D721Med (cell line): ENCODE results near the gene CPT1B.

ENCODE experiments used
- DNase-seq: peaks from one replicate; pipeline ENCODE4 v3.0.0; 2011; ENCODE audit warnings: low spot score; ENCODE audit not compliant: insufficient read length
- FAIRE-seq: peaks from 2 replicates; lab custom pipeline; 2011; peaks lifted over from hg19 to GRCh38; lab: Jason Lieb, UNC
- TF ChIP-seq, protein P1 (sequence below): IDR thresholded peaks from 2 replicates; pipeline ENCODE4 v1.5.1; 2012; ENCODE audit warnings: mild to moderate bottlenecking, control low read depth; ENCODE audit not compliant: insufficient read depth; ENCODE audit errors: missing control alignments

CPT1B gene

DNA sequence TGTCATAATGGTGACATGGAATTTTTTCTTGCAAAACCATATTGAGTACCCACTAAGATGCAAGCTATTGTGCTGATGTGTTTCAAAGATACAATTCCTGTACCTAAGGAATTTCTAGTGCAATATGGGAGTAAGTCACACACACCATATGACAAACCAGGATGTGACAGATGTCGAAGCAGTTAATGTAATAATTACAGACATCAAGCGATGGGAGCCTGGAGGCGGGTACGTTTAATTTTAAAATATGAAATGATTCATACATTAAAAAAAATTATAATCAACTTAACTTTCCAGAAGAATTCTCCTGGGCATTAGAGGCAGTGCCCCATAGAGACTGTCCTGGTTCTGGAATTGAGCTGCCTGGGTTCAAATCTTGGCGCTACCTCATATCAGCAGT is 21.5 kb downstream of the CPT1B start:
- DNase-seq, result no peak
- no peak for FAIRE-seq
- TF ChIP-seq, protein P1, sequence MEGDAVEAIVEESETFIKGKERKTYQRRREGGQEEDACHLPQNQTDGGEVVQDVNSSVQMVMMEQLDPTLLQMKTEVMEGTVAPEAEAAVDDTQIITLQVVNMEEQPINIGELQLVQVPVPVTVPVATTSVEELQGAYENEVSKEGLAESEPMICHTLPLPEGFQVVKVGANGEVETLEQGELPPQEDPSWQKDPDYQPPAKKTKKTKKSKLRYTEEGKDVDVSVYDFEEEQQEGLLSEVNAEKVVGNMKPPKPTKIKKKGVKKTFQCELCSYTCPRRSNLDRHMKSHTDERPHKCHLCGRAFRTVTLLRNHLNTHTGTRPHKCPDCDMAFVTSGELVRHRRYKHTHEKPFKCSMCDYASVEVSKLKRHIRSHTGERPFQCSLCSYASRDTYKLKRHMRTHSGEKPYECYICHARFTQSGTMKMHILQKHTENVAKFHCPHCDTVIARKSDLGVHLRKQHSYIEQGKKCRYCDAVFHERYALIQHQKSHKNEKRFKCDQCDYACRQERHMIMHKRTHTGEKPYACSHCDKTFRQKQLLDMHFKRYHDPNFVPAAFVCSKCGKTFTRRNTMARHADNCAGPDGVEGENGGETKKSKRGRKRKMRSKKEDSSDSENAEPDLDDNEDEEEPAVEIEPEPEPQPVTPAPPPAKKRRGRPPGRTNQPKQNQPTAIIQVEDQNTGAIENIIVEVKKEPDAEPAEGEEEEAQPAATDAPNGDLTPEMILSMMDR, result no peak

DNA sequence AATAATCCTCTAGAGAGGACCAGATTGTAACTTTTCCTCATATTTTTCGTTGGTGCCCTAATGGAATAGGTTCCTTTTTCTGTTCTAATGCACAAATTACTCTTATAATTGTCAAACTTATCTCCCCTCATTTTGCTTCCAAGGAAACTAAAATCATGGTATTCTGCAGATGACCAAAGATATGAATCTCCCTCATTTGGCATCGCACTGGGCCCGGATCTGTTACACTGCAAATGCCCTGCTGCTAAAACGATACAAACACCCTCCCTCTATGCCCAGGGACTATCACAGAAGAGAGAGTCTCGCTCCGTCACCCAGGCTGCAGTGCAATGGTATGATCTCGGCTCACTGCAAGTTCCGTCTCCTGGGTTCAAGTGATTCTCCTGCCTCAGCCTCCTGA is 24.9 kb downstream of the CPT1B start:
- TF ChIP-seq, protein P1, result no peak
- DNase-seq (no peak), FAIRE-seq (no peak)

DNA sequence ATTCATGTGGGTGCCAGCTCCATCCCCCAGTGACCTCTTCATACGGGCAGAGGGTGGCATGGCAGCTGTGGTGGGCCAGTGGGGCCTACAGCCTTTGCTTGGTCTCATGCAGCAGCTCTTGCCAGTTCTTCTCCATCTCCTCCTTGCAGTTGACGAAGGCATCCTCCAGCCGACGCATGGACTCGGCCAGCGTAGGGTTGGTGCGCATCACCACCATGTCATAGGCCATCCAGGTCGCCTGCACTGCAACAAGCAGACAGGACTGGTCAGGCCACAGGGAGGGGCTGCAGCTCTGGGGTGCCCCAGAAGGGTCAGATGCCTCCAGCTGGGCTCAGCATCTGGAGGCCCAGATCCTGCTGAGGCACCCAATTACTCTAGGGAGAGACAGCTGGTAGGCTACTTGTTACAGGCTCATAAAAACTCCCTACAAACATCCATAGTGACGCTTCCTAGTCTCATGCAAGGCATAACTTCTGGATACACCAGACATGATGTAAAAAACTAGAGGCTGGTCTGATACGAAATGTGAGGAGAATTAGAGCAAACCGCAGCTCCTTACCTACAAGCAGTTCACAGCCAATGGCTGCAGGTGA is 27.0 kb downstream of the CPT1B start:
- TF ChIP-seq, protein P1, result no peak
- FAIRE-seq (no peak), DNase-seq (no peak)

DNA sequence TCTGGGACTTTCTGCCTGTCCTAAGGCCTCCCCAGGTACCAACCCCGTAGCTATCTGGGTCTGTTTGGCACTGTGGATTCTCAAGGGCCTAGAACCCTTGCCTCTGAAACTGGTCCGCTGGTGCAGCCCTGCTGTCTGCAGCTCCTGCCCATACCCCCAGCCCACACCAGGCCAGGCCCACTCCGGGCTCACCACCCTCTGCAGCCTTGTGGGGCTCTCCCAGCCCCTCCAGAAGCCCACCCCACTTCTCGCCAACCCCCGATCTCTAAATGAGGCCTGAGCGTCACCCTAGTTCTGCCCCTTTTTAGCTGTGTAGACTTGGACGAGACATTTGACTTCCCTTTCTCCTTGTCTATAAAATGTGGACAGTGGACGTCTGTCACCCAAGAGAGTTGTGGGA is 27.8 kb downstream of the CPT1B start:
- FAIRE-seq, result no peak

GRCh38 chr22:50548921-50549790 is 29.1 kb downstream of the CPT1B start:
- DNase-seq (no peak), FAIRE-seq (no peak)
- TF ChIP-seq, protein P1, result no peak

More for the DNA sequence above, 27.8 kb downstream of the CPT1B start:
- DNase-seq, result no peak
- TF ChIP-seq, protein P1, result no peak

DNA sequence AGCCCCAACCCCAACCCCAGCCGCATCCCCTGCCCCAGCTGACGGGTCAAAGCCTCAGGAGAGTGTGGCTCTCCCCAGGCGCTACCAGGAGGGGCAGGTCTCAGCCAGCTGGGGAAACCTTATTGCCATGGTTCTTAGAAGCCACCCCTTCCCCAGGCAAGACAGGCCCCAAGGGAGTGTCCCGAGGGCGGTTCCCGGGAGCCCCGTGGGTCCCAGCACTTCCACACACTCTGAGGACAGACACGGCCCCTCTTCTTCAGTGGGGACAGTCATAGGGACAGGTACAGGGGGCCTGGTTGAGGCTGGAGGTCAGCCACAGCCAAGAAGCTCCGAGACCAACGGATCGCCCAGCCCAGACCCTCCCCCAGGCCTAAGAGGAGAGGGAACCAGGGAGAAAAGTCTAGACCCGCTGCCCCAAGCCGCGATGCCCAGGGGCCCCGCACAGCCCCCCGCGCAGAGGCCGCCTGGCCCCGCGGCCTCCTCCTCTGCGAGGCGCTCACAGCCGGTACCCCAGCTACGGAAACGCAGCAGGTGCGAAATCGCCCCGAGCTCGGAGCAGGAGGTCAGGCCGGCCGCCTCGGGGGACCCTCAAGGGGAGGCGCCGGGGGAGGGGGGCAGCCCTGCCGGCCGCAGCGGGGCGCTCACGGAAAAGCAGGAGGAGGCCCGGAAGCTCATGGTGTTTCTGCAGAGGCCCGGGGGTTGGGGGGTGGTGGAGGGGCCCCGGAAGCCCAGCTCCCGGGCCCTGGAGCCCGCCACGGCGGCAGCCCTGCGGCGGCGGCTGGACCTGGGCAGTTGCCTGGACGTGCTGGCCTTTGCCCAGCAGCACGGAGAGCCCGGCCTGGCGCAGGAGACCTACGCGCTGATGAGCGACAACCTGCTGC is 29.9 kb downstream of the CPT1B start:
- no peak for DNase-seq
- TF ChIP-seq, protein P1, result no peak
- FAIRE-seq, result no peak
